RWPE1 (cell line): ENCODE measurements around the gene ZDHHC6.
"Not testable (repeated sequence)": the region's sequence is repeated elsewhere in the genome, so short reads cannot be mapped to it uniquely, and the experiment has no call there.

Experiments used
- CTCF ChIA-PET: fragments of 350-600 bp; sonication (Branson Sonifier 250); formaldehyde crosslinking; extraction: SDS; loops from one replicate; lab custom pipeline; 2021; lab: Yijun Ruan, JAX
- POLR2A ChIA-PET: fragments of 400-600 bp; formaldehyde crosslinking; extraction: SDS; loops from one replicate; lab custom pipeline; 2020; ENCODE audit warnings: antibody characterized with exemption; ENCODE audit not compliant: low non-redundant PET; lab: Yijun Ruan, JAX
- DNase-seq: peaks from one replicate; pipeline ENCODE4 v3.0.0; 2012; ENCODE audit warnings: low spot score
- H3K27ac ChIP-seq: fragments of 450-650 bp; 2 replicates; pipeline ENCODE4 v1.5.1; 2017
- TF ChIP-seq, protein P1 (sequence below): fragments of 450-650 bp; conservative IDR thresholded peaks from 2 replicates; pipeline ENCODE4 v1.5.1; 2017; ENCODE audit warnings: low read depth, mild to moderate bottlenecking

The ZDHHC6 gene

DNA sequence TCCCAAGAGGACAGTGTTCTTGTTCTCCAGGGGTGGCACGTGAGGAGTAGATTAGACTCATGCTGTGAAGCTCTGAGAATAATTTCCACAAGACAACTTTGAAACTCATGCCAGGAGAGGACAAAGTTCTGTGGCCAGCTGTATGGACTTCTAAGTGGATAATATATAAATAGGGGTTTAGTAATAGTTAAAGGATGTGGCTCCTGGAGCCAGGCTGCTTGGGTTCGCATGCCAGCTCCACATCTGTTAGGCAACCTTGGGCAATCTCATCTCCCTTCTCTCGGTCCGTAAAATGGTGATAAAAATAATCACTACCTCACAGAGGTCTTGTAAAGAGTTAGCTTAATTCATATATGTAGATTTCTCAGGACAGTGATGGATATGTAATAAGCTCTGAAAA is 37.0 kb downstream of the ZDHHC6 start:
- ChIA-PET CTCF (interaction anchor here (0.6 kb wide), 1 partner anchor 53 kb away, joined by 3 read pairs; no protein-coding TSS in a partner anchor), POLR2A (no interaction called here)
- no peak for DNase-seq
- no peak overlapping the region for H3K27ac ChIP-seq
- TF ChIP-seq, protein P1, sequence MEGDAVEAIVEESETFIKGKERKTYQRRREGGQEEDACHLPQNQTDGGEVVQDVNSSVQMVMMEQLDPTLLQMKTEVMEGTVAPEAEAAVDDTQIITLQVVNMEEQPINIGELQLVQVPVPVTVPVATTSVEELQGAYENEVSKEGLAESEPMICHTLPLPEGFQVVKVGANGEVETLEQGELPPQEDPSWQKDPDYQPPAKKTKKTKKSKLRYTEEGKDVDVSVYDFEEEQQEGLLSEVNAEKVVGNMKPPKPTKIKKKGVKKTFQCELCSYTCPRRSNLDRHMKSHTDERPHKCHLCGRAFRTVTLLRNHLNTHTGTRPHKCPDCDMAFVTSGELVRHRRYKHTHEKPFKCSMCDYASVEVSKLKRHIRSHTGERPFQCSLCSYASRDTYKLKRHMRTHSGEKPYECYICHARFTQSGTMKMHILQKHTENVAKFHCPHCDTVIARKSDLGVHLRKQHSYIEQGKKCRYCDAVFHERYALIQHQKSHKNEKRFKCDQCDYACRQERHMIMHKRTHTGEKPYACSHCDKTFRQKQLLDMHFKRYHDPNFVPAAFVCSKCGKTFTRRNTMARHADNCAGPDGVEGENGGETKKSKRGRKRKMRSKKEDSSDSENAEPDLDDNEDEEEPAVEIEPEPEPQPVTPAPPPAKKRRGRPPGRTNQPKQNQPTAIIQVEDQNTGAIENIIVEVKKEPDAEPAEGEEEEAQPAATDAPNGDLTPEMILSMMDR, result no peak

DNA sequence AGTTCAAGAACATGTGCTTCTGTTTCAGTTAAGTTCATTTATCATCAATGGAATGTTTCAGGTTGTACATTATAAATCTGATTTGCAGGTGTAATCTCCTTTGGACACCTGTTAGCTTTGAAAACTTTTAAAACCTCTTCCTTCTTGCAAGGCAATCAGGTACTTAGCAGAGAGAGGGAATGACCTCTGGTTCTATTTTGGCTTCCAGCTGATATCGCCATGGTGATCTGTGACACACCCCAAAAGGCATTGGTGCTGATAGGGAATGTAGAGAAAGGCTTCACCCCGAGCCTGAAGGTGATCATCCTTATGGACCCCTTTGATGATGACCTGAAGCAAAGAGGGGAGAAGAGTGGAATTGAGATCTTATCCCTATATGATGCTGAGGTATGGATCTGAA is 37.4 kb downstream of the ZDHHC6 start:
- TF ChIP-seq, protein P1, result no peak
- ChIA-PET CTCF (interaction anchor here (0.8 kb wide), 1 partner anchor 109 kb away, joined by 5 read pairs; no protein-coding TSS in a partner anchor), POLR2A (no interaction called here)
- no peak overlapping the region for H3K27ac ChIP-seq
- no peak for DNase-seq

DNA sequence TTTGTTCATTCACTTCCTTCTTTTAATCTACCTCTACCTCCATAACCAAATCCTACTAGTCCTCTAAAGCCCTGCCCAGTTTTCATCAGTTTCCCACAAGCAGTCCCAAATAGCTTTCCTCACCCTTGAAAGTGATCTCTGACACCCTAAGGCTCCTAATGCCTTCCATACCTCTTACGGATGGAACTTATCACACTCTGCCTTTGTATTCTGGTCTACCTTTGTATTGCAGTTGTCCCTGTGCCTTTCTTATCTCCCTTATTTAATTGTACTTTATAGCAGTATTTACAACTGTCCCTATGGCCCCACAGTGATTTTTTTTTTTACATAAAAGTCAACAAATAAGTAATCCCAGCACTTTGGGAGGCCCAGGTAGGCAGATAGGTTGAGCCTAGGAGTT is 39.0 kb downstream of the ZDHHC6 start:
- POLR2A ChIA-PET, result no interaction called here
- CTCF ChIA-PET, result no interaction called here
- DNase-seq, result no peak
- TF ChIP-seq, protein P1, result no peak
- no peak overlapping the region for H3K27ac ChIP-seq

DNA sequence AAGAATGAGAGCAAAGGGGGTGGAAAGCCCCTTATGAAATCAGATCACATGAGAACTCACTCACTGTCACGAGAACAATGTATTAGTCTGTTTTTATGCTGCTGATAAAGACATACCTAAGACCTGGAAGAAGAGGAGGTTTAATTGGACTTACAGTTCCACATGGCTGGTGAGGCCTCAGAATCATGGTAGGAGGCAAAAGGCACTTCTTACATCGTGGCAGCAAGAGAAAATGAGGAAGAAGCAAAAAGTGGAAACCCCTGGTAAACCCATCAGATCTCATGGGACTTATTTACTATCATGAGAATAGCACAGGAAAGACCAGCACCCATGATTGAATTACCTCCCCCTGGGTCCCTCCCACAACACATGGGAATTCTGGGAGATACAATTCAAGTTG is 39.9 kb downstream of the ZDHHC6 start:
- DNase-seq, CTCF ChIA-PET: not testable (repeated sequence)

DNA sequence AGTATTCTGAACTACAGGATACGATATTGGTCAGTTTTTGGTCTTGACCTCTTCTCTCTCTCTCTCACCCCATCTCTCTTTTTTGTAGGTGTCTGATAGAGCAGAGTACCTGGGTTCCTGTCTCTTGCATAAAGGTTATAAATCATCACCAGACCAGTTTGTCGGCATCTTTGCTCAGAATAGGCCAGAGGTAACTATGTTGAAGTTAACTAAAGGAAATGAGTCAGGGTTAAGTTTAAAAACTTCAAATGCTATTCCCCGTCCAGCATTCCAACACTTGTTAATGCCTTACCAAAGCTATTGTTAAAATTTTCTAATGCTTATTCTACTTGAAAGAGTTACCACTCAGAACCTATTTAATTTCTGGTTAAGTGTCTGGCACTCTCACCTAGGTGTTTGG is 42.1 kb downstream of the ZDHHC6 start:
- ChIA-PET CTCF (no interaction called here), POLR2A (no interaction called here)
- H3K27ac ChIP-seq, result no peak overlapping the region
- DNase-seq, result peak; percentile 68
- TF ChIP-seq, protein P1, result no peak

More for the DNA sequence above, 39.9 kb downstream of the ZDHHC6 start:
- POLR2A ChIA-PET, H3K27ac ChIP-seq: not testable (repeated sequence)

DNA sequence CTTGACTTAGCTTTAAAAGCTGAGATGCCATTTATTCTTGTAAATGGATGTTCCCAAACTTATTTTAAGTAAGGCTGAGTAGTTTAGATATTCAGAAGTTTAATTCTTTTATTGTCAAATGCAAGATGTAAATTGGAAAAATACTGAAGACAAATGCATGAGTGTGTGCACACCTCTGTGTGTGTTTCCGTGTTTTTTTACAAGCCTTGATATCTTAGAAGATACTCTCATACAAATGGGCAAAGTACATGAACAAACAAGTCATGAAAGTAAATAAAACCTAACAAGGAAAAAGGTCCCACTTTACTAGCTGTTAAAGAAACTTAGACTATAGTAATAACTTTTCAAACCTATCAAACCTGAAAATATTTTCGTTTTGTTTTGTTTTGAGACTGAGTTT is 43.8 kb downstream of the ZDHHC6 start:
- ChIA-PET POLR2A (no interaction called here), CTCF (interaction anchor here (0.8 to 1.2 kb wide), 2 partner anchors 70 to 536 kb away, joined by 3 read pairs; no protein-coding TSS in a partner anchor)
- no peak for DNase-seq
- no peak overlapping the region for H3K27ac ChIP-seq
- TF ChIP-seq, protein P1, result no peak

DNA sequence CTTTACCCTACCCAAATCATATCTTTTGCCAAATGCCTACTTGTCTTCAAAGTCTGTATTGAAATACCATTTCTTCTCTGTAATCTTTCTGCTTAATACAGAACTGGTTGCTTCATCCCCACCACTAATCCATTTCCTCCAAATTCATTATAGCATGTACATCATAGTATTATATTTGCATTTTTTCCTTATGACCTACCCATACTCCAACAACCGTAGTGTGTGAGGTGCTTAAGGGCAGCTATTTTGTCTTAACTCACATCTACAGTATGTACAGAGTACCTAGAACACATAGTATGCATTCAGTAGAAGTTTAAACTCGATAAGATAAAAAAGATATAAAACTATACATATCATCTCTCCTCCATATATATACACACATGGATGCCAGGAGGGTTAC is 49.1 kb downstream of the ZDHHC6 start:
- CTCF ChIA-PET, result no interaction called here
- DNase-seq, result no peak
- TF ChIP-seq, protein P1, result no peak
- H3K27ac ChIP-seq, result no peak overlapping the region
- POLR2A ChIA-PET, result no interaction called here
